Measurements from ENCODE around the gene IDI1.

GRCh38 chr10:1048732-1049424, at the start of gene IDI1:
- TF ChIP-seq YY1 (IDR thresholded peaks at IDR 0.05; ENCODE audit: insufficient read depth, insufficient read length): no peak
- TF ChIP-seq ZNF274 (IDR thresholded peaks at IDR 0.05; ENCODE audit: low read depth, low read length): no peak
